GM21423 (cell line): Measurements from ENCODE around the gene NUDT6.

Source experiments
- ATAC-seq: cut with Tn5 transposase; IDR thresholded peaks from one replicate; pipeline ENCODE4 v1.9.1; 2021; ENCODE audit warnings: mild to moderate bottlenecking, moderate library complexity; ENCODE audit not compliant: unreplicated experiment

Gene NUDT6

GRCh38 chr4:122914938-122915337, 7.5 kb downstream of the NUDT6 start:
- ATAC-seq = no peak

DNA sequence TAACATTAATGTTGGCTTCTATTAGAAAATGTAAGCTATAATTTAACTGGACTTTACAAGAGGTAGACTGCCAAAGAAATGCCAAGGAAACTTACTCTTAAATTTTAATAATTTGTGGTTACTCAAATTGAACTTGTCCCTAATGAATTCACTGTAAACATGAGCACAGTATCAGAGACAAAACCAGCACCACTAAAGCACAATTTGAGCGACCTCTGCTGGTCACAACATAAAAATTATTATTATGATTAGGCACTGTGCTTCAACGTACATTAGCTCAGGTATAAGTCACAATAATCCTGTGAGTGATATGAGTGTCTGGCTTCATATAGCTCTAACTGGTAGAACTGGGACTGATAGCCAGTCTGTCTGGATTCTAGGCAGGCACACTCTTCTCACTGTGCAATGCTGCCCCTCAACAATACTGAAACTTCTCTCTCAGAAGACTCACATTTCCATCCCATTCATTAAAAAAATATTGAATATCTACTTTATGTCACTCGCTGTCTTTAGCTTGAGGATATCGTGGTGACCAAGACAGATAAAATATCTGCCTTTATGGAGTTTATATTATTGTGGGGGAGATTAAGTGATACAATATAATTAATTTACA, 8.0 kb downstream of the NUDT6 start:
- ATAC-seq = peak; percentile 84

DNA sequence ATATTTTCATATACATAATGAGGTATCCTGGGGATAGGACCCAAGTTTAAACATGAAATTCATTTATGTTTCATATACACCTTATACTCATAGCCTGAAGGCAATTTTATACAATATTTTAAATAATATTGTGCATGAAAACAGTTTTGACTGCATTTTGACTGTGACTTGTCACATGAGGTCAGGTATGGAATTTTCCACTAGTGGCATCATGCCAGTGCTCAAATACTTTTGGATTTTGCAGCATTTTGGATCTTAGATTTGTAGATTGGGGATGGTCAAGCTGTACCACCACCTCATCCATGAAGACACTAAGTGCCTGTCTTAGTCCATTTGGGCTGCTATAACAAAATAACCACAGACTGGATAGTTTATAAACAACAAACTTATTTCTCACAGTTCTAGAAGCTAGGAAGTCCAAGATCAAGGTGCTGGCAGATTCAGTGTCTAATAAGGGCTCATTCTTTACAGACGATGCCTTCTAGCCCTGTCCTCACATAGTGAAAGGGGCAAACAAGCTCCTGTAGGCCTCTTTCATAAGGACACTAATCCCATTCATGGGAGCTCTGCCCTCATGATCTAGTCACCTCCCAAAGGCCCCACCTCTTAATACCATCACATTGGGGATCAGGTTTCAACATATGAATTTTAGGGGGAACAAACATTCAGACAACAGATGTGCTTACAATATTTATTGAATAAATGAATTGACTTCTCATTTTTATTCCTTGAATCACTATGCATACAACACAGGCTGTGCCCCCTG, 9.4 kb downstream of the NUDT6 start:
- ATAC-seq = no peak

DNA sequence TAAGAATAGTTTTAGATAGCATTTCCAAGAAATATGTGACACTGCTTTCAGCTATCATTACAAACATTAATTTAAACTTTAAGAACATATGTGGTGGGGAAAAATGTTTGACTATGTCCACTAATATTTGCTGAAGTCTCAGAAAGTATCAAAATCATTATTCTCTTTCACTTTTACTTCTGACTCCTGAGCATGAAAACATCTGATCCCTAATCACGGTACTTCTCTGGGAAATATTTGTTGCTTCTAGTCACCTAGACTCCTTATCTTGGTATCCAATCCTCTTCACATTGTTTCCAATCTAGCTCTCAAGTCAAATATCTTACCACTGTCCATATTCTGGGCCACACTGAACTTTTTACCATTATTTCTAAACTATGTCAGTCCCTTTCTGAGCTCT, 10.8 kb downstream of the NUDT6 start:
- ATAC-seq = no peak

DNA sequence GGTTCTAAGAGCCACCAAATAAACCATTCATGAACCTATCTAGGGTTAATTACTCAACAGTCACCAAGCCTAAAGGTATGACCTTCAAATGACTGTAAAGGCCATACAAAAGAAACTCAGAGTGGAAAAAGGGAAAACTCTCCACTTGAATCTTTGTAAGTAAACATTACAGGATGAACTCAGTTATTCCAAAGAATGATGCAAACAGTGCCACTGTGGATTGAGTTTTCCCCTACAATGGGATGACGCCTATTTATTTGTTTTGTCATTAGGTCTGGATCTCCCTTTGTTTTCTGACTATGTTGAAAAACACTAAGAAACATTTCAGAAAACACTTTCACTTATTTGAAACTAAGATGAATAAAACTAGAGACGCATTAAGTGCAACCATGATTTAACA, 12.7 kb downstream of the NUDT6 start:
- no peak for ATAC-seq

GRCh38 chr4:122908223-122908622, 14.2 kb downstream of the NUDT6 start:
- ATAC-seq = no peak

DNA sequence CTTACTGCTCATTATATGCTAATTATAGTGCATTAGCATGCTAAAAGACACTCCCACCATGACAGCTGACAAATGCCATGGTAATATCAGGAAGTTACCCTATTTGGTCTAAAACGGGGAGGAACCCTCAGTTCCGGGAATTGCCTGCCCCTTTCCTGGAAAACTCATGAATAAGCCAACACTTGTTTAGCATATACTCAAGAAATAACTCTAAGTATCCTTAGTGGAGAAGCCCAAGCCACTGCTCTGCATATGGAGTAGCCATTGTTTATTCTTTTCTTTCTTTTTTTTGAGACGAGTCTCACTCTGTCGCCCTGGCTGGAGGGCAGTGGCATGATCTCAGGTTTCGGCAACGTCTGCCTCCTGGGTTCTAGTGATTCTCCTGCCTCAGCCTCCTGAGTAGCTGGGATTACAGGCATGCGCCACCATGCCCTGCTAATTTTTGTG, 15.5 kb downstream of the NUDT6 start:
- no peak for ATAC-seq

DNA sequence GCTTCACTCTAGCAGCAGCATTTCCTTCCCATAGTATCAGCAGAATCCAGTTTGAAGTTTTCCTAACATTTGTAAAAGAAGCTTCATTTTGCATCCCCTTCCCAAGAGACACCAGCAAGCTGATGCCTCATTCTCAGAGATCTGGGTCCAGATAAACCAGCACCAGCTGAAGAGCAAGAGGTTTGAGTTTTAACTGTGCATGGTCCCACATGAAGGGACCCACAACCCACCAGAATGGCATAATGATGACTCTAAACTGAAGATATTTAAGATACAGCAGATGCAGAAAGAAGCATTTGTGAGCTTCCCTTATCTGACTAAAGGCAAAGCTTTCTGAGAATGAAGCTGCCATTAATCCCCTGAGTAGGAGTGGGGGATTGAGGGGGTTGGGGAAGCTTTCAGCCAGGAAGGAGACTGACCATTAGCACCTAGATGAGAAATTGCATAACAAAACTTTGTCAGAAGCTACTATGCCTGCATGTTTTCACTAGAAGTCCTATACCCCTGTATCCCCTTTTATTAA, 18.6 kb downstream of the NUDT6 start:
- ATAC-seq = no peak

DNA sequence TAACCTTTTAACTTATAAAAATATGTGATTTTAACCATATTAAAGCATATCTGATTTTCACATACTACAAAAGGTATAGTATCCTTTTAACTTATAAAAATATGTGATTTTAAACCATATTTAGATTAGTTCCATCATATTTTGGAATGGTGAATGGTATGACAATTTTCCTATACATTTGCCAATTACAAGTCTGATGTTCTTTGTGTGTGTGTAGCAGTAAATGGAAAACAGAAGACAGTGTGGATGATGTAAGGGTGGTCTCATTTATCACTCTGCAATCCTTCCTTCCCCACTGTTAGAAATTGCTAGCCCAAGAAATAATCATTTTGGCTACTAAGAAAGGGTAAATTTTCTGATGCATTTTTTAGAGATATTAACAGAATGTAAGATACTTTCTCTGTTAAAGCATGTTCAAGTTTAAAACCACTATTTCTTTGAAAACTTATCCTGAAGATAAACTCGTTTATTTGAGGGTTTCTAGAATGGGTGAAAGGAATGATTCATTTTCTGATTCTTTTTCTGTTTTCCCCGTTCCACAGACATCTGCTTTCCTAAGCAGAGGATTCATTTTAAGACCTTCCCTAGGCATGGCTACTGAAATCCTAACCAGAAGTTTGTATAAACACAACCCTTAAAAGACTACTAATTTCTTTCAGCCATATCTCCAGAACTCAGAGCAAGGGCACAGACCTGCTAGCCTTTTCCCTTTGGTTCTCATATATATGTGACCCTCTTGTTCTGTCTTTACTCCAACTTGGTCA, 21.0 kb downstream of the NUDT6 start:
- ATAC-seq = no peak

GRCh38 chr4:122900314-122900713, 22.1 kb downstream of the NUDT6 start:
- no peak for ATAC-seq

DNA sequence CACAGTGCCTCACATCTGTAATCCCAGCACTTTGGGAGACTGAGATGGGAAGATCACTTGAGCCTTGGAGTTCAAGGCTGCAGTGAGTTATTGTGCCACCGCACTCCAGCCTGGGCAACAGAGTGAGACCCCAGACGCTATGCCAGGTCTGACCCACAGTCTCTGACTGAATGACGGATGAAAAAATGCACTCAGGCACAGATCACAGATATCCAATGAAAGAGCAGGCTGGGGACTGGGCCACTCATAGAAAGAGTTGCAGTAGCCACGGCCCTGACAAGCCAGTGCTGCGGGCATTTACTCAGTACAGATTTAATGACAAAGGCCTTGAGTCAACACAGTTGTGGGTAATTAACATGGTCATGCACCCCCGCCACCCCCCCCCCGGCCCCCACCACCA, 22.7 kb downstream of the NUDT6 start:
- ATAC-seq = no peak

DNA sequence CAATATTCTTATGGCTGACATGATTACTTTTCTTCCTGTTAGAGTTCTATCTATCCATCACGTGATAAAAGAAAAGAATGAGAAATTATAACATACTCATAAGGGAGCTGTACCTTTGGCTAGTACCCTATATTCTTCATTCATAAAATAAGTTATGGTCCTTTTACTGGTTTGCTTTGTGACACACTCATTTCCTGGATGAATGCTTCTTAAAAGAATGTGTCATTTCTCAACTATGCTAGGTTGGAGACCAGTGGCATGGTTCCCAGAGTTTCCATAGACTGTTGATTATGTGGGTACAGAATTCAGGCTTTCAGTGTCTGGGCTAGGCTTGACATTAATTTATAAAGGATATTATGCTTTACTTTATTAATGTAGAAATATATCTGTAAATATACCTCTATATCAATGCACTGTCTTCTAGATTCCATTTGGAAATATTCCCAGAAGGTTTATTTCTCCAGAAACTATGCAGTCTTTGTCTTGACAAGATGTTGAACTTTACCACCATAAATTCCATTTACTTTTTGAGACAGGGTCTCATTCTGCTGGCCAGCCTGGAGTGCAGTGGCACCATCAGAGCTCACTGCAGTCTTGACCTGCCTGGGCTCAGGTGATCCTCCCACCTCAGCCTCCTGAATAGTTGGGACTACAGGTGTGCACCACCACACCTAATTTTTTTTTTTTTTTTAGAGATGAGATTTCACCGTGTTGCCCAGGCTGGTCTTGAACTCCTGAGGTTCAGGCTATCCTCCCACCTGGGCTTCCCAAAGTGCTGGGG, 23.8 kb downstream of the NUDT6 start:
- no peak for ATAC-seq

- no peak for ATAC-seq
Measured at GRCh38 chr4:122896270-122896669, 26.1 kb downstream of the NUDT6 start.

- no peak for ATAC-seq
Measured at GRCh38 chr4:122895336-122895995, 26.9 kb downstream of the NUDT6 start.

DNA sequence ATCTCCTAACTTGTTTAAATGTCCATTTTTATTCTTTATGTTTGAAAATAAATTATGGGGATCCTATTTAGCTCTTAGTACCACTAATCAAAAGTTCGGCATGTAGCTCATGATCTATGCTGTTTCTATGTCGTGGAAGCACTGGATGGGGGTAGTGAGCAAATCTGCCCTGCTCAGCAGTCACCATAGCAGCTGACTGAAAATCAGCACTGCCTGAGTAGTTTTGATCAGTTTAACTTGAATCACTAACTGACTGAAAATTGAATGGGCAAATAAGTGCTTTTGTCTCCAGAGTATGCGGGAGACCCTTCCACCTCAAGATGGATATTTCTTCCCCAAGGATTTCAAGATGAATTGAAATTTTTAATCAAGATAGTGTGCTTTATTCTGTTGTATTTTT, 27.6 kb downstream of the NUDT6 start:
- ATAC-seq = no peak

- no peak for ATAC-seq
Measured at GRCh38 chr4:122890147-122890795, 32.1 kb downstream of the NUDT6 start.

DNA sequence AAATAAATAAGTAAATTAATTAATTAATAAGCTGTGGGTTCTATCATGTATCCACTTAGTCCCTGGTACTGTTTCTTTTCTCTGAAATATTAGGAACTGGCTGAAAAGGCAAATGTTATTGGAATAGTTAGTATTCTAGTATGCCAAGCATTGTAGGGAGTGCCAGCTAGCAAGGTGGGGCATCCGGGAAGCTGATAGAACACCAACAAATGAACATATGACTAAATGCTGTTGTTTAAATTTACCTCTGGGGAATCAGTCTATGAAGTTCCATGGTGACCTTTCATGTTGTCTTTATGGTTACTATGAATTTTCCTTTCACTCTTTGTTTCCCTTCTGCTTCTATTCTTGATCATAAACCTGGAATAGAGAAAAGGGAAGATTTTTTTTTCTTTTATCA, 32.7 kb downstream of the NUDT6 start:
- no peak for ATAC-seq

DNA sequence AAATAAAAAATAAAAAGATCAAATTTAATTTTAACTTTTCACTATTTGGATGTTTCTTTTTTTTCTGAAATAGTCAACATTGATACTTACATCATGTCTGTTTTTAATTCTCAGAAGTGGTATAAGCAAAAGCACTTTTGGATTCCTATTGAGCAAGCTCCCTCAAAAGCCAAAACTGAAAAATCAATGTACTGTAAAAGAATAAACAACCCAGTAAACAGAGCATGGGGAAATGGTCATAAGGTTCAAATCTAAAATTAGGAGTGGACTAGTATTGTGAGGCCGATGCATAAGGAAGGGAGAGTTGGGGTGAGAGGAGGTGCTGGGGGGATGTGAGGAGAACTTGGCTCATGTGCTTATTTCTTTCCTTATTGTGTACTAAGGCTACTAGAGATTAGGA, 37.9 kb downstream of the NUDT6 start:
- ATAC-seq = no peak

DNA sequence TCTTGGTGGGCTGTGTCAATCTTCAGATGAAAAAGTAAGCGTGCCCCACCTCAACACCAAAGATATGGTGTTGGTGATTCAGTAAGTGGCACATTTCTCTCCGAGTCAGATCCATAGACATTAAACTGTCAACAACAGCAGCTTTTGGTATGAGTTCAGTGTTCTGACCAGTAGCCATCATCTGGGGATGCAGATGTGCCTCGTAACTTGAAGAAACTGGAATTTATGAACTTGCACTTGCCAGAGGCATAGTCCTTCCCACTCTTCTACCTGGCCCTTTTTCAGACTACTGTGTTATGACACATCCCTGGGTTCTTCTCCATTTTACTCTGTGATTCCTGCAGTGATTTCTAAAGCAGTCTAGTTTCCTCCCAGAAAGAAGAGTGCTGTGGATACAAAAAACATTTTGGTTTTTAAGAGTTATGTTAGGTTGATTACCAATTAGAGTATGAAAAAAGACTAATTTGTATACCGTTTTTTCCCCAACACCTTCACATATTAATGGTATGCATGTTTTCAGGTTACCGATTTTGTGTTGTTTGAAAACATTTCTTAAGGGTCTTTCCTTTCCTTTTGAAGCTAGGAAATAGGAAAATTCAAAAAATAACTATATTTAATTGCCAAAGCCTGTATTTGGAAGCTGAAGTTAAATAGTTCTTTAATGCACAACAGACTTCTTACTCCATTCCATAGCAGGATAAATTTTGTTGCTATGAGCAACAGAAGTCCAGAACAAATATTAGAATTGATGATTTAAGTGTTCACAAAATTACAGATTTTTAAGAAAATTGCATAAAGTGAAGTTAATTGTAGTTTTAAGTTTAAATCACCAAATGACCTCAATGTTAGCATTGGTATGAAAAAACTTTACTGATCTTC, 39.3 kb downstream of the NUDT6 start:
- no peak for ATAC-seq
